Hepatocyte (in vitro differentiated cells): ENCODE data around the gene FMO2.

ENCODE experiments used
- EZH2phosphoT487 ChIP-seq: fragments of 200-600 bp; sonication (generic); IDR thresholded peaks from one replicate; pipeline ENCODE4 v1.6.1; 2018; ENCODE audit warnings: antibody characterized with exemption, mild to moderate bottlenecking, low read depth, moderate library complexity; ENCODE audit not compliant: unreplicated experiment, severe bottlenecking
- TF ChIP-seq, protein P1 (sequence below): fragments of 200-600 bp; sonication (generic); IDR thresholded peaks from 2 replicates; pipeline ENCODE4 v1.5.1; 2016; ENCODE audit warnings: antibody characterized with exemption, mild to moderate bottlenecking; ENCODE audit not compliant: poor library complexity

DNA sequence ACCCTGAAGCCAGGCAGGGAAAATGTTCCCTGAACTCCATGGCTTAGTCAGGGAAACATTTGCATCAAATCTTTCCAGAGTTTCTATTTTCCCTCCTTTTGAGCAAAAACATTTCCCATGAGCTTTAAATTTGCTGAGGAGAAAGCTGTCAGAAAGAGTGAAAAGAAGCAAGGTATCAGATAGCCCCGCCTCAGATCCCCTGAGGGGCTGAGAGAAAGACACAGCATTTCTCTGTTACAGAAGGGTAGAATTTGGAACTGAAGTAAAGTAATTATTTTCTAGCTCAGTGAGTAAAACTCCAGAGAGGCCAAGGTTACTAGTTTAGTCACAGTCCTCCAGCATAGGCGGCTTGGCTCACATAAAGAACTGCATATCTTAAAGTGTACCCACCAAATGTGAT is 73.8 kb downstream of the FMO2 start:
- TF ChIP-seq, protein P1, sequence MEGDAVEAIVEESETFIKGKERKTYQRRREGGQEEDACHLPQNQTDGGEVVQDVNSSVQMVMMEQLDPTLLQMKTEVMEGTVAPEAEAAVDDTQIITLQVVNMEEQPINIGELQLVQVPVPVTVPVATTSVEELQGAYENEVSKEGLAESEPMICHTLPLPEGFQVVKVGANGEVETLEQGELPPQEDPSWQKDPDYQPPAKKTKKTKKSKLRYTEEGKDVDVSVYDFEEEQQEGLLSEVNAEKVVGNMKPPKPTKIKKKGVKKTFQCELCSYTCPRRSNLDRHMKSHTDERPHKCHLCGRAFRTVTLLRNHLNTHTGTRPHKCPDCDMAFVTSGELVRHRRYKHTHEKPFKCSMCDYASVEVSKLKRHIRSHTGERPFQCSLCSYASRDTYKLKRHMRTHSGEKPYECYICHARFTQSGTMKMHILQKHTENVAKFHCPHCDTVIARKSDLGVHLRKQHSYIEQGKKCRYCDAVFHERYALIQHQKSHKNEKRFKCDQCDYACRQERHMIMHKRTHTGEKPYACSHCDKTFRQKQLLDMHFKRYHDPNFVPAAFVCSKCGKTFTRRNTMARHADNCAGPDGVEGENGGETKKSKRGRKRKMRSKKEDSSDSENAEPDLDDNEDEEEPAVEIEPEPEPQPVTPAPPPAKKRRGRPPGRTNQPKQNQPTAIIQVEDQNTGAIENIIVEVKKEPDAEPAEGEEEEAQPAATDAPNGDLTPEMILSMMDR: no peak
- TF ChIP-seq EZH2phosphoT487: no peak
